Measurements from ENCODE around the gene KPNA6.

The KPNA6 gene

DNA sequence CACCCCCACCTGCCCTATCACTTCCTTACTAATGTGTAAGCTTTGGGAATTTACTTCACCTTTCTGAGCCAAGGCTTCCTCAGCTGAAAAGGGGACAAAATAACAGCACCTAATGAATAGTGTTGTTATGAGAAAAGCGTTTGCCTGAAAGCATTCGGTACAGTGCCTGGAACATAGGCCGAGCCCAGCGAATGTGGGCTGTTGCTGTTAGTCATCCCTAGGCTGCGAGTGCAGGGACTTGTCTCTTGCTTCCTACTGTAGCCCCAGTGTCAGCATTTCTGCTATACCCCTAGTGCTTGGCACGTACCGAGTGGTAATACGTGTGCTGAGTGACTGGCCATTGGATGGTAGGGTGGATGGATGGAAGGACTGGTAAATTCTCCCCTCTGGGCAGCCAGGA lies 16.7 kb upstream of the KPNA6 start:
- Histone ChIP-seq H3K27me3 (ENCODE audit: control insufficient read depth, insufficient read depth, low read length) (no peaks in the 10 kb centered on the region), H3K4me2 (ENCODE audit: low read length) (no peak overlapping the region), H3K27ac (no peak overlapping the region), H3K4me1 (no peaks in the 10 kb centered on the region), H3K36me3 (ENCODE audit: control insufficient read depth, insufficient read depth, low read length) (no peaks in the 10 kb centered on the region), H3K79me2 (no peaks in the 10 kb centered on the region), H2AFZ (no peak overlapping the region), H3K9me3 (ENCODE audit: control insufficient read depth, low read length) (no peaks in the 10 kb centered on the region), H3K9ac (no peak overlapping the region), H3K4me3 (ENCODE audit: low read depth, low read length) (no peak overlapping the region)
- TF ChIP-seq, protein P1, sequence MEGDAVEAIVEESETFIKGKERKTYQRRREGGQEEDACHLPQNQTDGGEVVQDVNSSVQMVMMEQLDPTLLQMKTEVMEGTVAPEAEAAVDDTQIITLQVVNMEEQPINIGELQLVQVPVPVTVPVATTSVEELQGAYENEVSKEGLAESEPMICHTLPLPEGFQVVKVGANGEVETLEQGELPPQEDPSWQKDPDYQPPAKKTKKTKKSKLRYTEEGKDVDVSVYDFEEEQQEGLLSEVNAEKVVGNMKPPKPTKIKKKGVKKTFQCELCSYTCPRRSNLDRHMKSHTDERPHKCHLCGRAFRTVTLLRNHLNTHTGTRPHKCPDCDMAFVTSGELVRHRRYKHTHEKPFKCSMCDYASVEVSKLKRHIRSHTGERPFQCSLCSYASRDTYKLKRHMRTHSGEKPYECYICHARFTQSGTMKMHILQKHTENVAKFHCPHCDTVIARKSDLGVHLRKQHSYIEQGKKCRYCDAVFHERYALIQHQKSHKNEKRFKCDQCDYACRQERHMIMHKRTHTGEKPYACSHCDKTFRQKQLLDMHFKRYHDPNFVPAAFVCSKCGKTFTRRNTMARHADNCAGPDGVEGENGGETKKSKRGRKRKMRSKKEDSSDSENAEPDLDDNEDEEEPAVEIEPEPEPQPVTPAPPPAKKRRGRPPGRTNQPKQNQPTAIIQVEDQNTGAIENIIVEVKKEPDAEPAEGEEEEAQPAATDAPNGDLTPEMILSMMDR (IDR thresholded peaks at IDR 0.05), result no peak

- Histone ChIP-seq H3K4me1 (no peaks in the 10 kb centered on the region), H3K36me3 (ENCODE audit: control insufficient read depth, insufficient read depth, low read length) (no peaks in the 10 kb centered on the region), H3K79me2 (no peaks in the 10 kb centered on the region), H3K4me2 (ENCODE audit: low read length) (no peak overlapping the region), H3K27me3 (ENCODE audit: control insufficient read depth, insufficient read depth, low read length) (no peaks in the 10 kb centered on the region), H3K4me3 (ENCODE audit: low read depth, low read length) (no peak overlapping the region), H2AFZ (no peak overlapping the region), H3K9ac (no peak overlapping the region), H3K9me3 (ENCODE audit: control insufficient read depth, low read length) (no peaks in the 10 kb centered on the region), H3K27ac (no peak overlapping the region)
- TF ChIP-seq, protein P1 (IDR thresholded peaks at IDR 0.05), result no peak
Measured at GRCh38 chr1:32091591-32091990, 16.3 kb upstream of the KPNA6 start.

DNA sequence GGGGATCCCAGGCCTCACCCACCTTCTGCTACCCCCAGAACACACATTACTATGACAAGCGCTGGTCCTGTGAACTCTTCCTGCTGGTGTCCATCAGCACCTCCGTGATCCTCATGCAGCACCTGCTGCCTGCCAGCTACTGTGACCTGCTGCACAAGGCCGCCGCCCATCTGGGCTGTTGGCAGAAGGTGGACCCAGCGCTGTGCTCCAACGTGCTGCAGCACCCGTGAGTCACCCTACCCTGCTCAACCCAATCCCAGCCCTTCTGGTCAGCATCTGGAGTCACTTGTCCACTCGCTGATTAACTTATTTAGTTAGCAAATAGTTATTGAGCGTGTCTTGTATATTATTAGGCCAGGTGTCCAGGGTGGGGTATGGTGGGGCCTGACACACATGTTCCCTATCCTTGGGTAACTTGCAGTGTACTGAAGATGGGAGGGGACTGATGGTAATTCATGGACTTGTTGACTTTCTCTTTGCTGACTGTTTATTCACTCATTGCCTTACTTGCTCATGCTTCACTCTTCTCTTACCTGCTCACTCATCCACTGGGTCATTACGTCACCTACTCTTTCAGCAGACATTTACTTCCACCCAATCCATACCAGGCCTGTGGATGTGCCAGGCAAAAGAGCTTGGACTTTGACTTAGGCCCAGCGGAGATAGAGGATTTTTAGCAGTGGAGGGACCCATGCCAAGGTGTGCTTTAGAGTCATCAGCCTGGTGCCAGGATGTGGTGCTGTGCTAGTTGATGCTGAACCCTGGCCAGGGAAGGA lies 12.9 kb upstream of the KPNA6 start:
- no peaks in the 10 kb centered on the region for H3K36me3 ChIP-seq (ENCODE audit: control insufficient read depth, insufficient read depth, low read length)
- no peaks in the 10 kb centered on the region for H3K79me2 ChIP-seq
- TF ChIP-seq, protein P1 (IDR thresholded peaks at IDR 0.05), result no peak
- no peak overlapping the region for H3K9ac ChIP-seq
- H3K4me3 ChIP-seq (ENCODE audit: low read depth, low read length), result no peak overlapping the region
- H3K4me2 ChIP-seq (ENCODE audit: low read length), result no peak overlapping the region
- no peak overlapping the region for H2AFZ ChIP-seq
- no peaks in the 10 kb centered on the region for H3K9me3 ChIP-seq (ENCODE audit: control insufficient read depth, low read length)
- H3K27me3 ChIP-seq (ENCODE audit: control insufficient read depth, insufficient read depth, low read length), result no peaks in the 10 kb centered on the region
- H3K4me1 ChIP-seq, result no peaks in the 10 kb centered on the region
- no peak overlapping the region for H3K27ac ChIP-seq

DNA sequence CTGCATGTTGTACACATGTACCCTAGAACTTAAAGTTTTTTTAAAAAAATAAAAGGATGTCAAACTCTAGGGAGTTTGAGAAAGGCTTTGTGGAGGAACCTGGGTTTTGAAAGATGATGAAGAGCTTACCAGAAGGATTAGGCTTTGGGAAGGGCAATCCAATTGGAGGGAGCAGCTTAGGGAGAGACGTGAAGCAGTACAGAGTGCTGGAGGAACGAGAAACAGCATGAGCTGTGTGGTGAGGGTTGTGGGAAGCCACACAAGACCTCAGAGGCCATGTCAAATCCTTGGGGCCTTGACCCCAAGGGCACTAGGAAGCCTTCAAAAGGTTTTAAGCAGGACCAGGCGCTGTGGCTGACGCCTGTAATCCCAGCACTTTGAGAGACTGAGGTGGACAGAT lies 8.4 kb upstream of the KPNA6 start:
- TF ChIP-seq, protein P1 (IDR thresholded peaks at IDR 0.05), result no peak
- Histone ChIP-seq H3K4me3 (ENCODE audit: low read depth, low read length) (no peak overlapping the region), H3K36me3 (ENCODE audit: control insufficient read depth, insufficient read depth, low read length) (no peaks in the 10 kb centered on the region), H3K9me3 (ENCODE audit: control insufficient read depth, low read length) (no peaks in the 10 kb centered on the region), H3K9ac (no peak overlapping the region), H2AFZ (no peak overlapping the region), H3K4me1 (no peaks in the 10 kb centered on the region), H3K4me2 (ENCODE audit: low read length) (no peak overlapping the region), H3K27ac (no peak overlapping the region), H3K79me2 (no peaks in the 10 kb centered on the region), H3K27me3 (ENCODE audit: control insufficient read depth, insufficient read depth, low read length) (no peaks in the 10 kb centered on the region)

DNA sequence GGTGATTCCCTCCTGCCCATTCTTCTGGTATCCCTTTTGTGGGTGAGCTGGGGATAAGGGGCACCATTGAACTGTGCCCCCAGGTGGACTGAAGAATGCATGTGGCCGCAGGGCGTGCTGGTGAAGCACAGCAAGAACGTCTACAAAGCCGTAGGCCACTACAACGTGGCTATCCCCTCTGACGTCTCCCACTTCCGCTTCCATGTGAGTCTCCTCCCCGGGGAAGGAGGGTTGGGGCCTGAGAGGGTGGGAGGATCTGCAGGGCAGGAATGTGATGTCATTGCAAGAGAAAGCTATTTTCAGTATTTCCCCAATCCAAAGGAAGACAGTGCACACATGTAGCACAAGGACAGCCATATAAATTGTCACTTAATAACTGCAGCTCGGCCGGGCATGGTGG lies 7.5 kb upstream of the KPNA6 start:
- H3K9ac ChIP-seq, result no peak overlapping the region
- no peaks in the 10 kb centered on the region for H3K9me3 ChIP-seq (ENCODE audit: control insufficient read depth, low read length)
- H3K27ac ChIP-seq, result no peak overlapping the region
- TF ChIP-seq, protein P1 (IDR thresholded peaks at IDR 0.05), result no peak
- H3K79me2 ChIP-seq, result no peaks in the 10 kb centered on the region
- H3K27me3 ChIP-seq (ENCODE audit: control insufficient read depth, insufficient read depth, low read length), result no peaks in the 10 kb centered on the region
- no peak overlapping the region for H3K4me3 ChIP-seq (ENCODE audit: low read depth, low read length)
- H2AFZ ChIP-seq, result no peak overlapping the region
- no peaks in the 10 kb centered on the region for H3K4me1 ChIP-seq
- no peak overlapping the region for H3K4me2 ChIP-seq (ENCODE audit: low read length)
- H3K36me3 ChIP-seq (ENCODE audit: control insufficient read depth, insufficient read depth, low read length), result no peaks in the 10 kb centered on the region

All from parathyroid adenoma (tissue), 2 donors.